Ovary (tissue), 3 donors: ENCODE measurements around the gene FRMPD2.

Experiments
- CTCF ChIP-seq, 3 donors: fragments of 450-650 bp in 2 of 3; fragments of 200-600 bp in 1 of 3; IDR thresholded peaks; one replicate each; pipeline versions ENCODE4 v1.5.1 to v1.8.0; 2016 to 2022; ENCODE audit warnings: antibody characterized with exemption in 3 of 3, mild to moderate bottlenecking in 1 of 3
- EP300 ChIP-seq: sonication (generic); formaldehyde crosslinking; IDR thresholded peaks from one replicate; pipeline ENCODE4 v1.6.1; 2017; ENCODE audit warnings: antibody characterized with exemption
- POLR2A ChIP-seq: fragments of 450-650 bp; IDR thresholded peaks from one replicate; pipeline ENCODE4 v1.6.1; 2017; ENCODE audit warnings: antibody characterized with exemption, mild to moderate bottlenecking, moderate library complexity
- donor health status: DM: no; HTN: no; CAD: no.

GRCh38 chr10:48211777-48212176, 62.7 kb downstream of the FRMPD2 start:
- TF ChIP-seq CTCF (IDR thresholded peaks at IDR 0.05) (no peak), POLR2A (no peak), EP300 (no peak)
